ENCODE measurements around the gene OR10D3.
"Not testable (repeated sequence)": the region's sequence is repeated elsewhere in the genome, so short reads cannot be mapped to it uniquely, and the experiment has no call there.

Gene OR10D3

GRCh38 chr11:124195189-124195734 is 12.1 kb downstream of the OR10D3 start:
- no peak for DNase-seq

- DNase-seq: no peak
Measured at GRCh38 chr11:124197999-124198398, 14.9 kb downstream of the OR10D3 start.

DNA sequence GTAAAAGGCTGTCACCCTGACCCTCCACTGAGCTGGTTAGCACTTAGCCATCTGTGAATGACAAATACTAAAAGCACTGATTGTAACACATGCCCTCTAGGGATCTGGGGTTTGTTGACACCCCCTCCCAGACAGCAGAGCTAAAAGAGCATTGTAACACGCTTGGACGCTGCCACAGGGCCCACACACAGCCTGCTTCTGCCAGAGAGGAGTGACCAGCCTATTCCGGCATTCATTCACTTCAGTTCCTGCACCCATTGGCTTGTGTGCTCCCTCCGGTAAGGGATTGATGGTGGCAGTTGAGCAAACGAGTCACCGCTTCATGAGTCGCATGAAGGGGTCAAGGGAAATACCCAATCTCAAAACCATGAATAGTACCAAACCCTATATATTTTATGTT is 15.8 kb downstream of the OR10D3 start:
- no peak for DNase-seq

- DNase-seq: no peak
Measured at GRCh38 chr11:124199702-124200101, 16.6 kb downstream of the OR10D3 start.

- no peak for DNase-seq
Measured at GRCh38 chr11:124200671-124201070, 17.5 kb downstream of the OR10D3 start.

DNA sequence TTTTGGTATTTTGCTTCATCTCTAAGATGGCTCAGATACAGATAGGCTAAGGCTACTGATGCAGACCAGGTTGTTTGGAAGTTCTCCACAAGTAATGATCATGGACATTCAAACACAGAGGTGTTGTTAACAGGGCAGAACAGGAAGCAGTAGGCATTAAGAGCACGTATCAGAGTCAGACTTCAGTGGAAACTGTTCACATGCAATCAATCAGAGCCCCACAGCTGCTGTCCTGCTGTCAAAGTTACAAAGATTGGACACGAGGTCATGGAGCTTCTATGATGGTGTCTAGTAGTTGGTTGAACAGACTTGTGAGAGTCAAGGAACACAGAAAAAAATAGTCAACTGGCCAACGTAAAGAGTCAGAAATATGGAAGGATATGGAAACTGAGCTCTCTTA is 19.8 kb downstream of the OR10D3 start:
- no peak for DNase-seq

DNA sequence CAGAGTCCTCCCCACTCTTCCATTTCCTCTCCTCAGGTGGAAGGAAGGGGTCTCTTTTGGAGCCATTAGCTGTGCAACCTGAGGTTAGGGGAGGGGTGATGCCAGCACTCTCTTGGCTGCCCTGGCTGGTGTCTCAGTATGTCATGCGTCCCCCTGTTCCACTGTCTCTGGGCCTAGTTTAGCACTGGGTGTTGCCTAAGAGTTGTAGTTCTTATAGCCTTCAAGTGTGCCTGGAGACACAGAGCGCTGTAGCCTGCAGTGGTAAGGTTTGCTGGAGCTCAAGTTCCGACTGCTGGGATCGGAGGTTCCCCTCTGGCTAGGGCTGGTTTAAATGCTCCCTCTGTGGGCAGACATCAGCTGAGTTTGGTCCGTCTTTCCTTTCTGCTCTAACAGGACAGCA is 20.9 kb downstream of the OR10D3 start:
- no peak for DNase-seq

DNA sequence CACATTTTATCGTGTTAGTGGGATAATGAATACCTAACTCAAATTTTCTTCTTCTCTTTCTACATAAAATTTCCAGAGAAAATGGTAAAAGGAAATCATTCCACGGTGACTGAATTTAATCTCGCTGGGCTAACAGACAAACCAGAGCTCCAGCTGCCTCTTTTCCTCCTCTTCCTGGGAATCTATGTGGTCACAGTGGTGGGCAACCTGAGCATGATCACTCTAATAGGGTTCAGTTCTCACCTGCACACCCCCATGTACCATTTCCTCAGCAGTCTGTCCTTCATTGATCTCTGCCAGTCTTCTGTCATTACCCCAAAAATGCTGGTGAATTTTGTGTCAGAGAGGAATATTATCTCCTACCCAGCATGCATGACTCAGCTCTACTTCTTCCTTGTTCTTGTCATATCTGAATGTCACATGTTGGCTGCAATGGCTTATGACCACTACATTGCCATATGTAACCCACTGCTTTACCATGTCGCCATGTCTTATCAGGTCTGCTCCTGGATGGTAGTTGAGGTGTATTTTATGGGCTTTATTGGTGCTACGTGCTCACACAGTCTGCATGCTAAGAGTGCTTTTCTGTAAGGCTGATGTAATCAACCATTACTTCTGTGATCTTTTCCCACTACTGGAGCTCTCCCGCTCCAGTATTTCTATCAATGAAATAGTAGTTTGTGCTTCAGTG is 24.1 kb downstream of the OR10D3 start:
- no peak for DNase-seq

DNA sequence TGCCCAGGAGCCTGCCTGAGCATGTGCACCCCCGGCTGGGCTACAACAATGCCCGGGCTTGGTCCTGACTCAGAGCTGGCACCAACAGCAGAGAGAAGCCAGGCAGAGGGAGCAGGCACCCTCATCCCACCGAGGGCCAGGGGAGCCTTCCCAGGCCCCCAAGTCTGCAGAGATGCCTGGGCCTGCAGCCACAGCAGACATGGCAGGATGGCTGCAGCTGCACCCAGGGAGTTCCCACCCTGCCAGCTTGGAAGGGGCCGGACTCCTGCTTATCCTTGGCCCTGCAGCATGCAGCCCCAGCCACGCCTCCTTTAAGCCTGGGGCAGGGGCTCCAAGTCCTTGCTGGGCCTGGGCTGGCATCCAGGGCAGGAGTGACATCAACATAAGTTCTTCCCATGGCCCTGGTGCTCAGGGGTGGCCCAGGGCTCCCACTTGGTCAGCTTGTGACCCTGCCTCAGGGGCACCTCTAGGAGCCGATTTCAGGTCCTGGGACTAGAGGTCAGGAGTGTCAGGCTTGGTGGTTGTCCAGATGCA is 26.7 kb downstream of the OR10D3 start:
- no peak for DNase-seq

- DNase-seq: no peak
Measured at GRCh38 chr11:124210421-124210820, 27.3 kb downstream of the OR10D3 start.

GRCh38 chr11:124211321-124211720 is 28.2 kb downstream of the OR10D3 start:
- no peak for DNase-seq

GRCh38 chr11:124214027-124214426 is 30.9 kb downstream of the OR10D3 start:
- no peak for DNase-seq

DNA sequence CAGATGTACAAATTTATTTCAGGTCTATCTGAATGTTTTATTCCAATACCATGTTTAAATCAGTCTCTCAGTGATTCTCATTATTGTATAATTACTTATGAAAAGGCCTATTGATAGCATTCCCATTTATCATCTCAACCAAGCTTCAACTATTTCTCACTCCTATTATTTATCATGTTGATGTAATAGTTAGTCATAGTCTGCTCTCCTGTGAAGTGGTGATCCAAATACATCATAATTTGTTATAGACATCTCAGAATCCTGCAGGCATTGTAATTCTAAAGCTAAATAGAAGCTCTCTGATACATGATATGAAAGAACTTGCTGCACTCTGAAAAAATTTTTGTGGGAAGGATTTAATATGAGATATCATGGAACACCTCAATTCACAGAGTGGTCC is 36.0 kb downstream of the OR10D3 start:
- no peak for DNase-seq

DNA sequence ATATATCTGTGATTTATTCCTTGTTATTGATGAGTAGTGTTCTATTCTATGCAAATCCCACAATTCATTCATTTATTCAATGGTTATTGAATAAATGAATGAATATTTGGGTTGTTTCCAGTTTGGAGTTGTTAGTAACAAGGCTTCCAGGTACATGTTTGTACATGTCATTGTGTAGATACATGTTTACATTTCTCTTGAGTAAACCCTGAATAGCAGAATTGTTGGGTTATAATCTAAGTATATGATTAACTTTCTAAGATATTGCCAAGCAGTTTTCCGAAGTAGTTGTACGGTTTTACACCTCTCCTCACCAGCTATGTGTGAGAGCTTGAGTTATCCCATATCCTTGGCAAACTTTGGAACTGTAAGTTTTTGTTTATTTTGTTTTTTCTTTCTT is 39.3 kb downstream of the OR10D3 start:
- no peak for DNase-seq

- DNase-seq: not testable (repeated sequence)
Measured at GRCh38 chr11:124224618-124225423, 41.7 kb downstream of the OR10D3 start.

GRCh38 chr11:124225471-124225870 is 42.3 kb downstream of the OR10D3 start:
- no peak for DNase-seq

GRCh38 chr11:124233376-124233775 is 50.2 kb downstream of the OR10D3 start:
- no peak for DNase-seq

Data from effector CD8-positive, alpha-beta T cell (primary cell).